K562 (cell line): ENCODE results near the gene ATP6V0E2. TPM values are rescaled to one million over a fixed set of nuclear protein-coding genes. Genes with fewer than 3 reads are reported as not detected.

Experiments
- ATAC-seq: fragments of 200-7000 bp; cut with Tn5 transposase; 3 replicates; pipeline ENCODE4 v1.9.1; 2020; ENCODE audit warnings: moderate library complexity
- BruUV-seq: library from RNA; stranded (reverse); fragments of 400-500 nt; replicated peaks from 2 replicates; lab custom pipeline; 2021; lab: Mats Ljungman, UMichigan
- CTCF ChIA-PET: fragments of 300-600 bp; formaldehyde crosslinking; extraction: SDS; loops from one replicate; lab custom pipeline; 2021; ENCODE audit warnings: low intra/inter-chr PET ratio; lab: Yijun Ruan, JAX
- POLR2A ChIA-PET: fragments of 300-600, 350-650 bp; sonication (Branson Sonifier 250); formaldehyde crosslinking; extraction: SDS; loops from one replicate; lab custom pipeline; 2021; ENCODE audit warnings: antibody characterized with exemption, inconsistent platforms; lab: Yijun Ruan, JAX
- DNase-seq, 4 experiments: peaks; one replicate each; pipeline versions ENCODE4 v3.0.0 to v3.0.0-alpha.2; 2011 to 2018; ENCODE audit warnings: low spot score in 3 of 4, mixed read lengths in 3 of 4; ENCODE audit errors: extremely low read depth in 1 of 4
- FAIRE-seq: peaks from 2 replicates; lab custom pipeline; 2011; peaks lifted over from hg19 to GRCh38; lab: Jason Lieb, UNC
- H2AFZ ChIP-seq: 2 replicates; pipeline ENCODE4 v1.6.0; 2011; ENCODE audit warnings: low read depth, low read length, control low read depth, inconsistent platforms
- H3K27ac ChIP-seq: fragments of 200-600 bp; 3 replicates; pipeline ENCODE4 v1.8.0; 2011; ENCODE audit warnings: low read depth, mild to moderate bottlenecking, control low read depth, inconsistent platforms, low read length, moderate library complexity, mixed read lengths; ENCODE audit errors: extremely low read depth
- H3K27me3 ChIP-seq, 2 experiments: fragments of 300-600 bp in 1 of 2; 2 replicates in 1 of 2; 3 replicates in 1 of 2; pipeline versions ENCODE4 v1.6.0 to v1.8.0; 2011; ENCODE audit warnings: inconsistent platforms in 2 of 2, low read length in 2 of 2, mild to moderate bottlenecking in 1 of 2, mixed read lengths in 1 of 2, moderate library complexity in 1 of 2; ENCODE audit not compliant: control insufficient read depth in 2 of 2, insufficient read depth in 2 of 2
- H3K36me3 ChIP-seq: fragments of 300-600 bp; 3 replicates; pipeline ENCODE4 v1.8.0; 2011; ENCODE audit warnings: mild to moderate bottlenecking, low read length, inconsistent platforms; ENCODE audit not compliant: control insufficient read depth, insufficient read depth
- H3K4me1 ChIP-seq, 2 experiments: fragments of 200-600 bp in 1 of 2; replicated peaks in 1 of 2; 2 replicates in 1 of 2; 3 replicates in 1 of 2; pipeline versions ENCODE4 v1.5.1 to v1.8.0; 2011; ENCODE audit warnings: inconsistent platforms in 2 of 2, low read length in 2 of 2, mild to moderate bottlenecking in 1 of 2, mixed read lengths in 1 of 2, moderate library complexity in 1 of 2; ENCODE audit not compliant: control insufficient read depth in 2 of 2, insufficient read depth in 2 of 2
- H3K4me2 ChIP-seq: 2 replicates; pipeline ENCODE4 v1.6.1; 2011; ENCODE audit warnings: low read length, control low read depth, inconsistent platforms, mixed read lengths; ENCODE audit not compliant: insufficient read depth
- H3K4me3 ChIP-seq: fragments of 200-600 bp; sonication (generic), shearing (Covaris generic); 2 replicates; pipeline ENCODE4 v1.5.1; 2016; ENCODE audit warnings: control low read depth, inconsistent platforms
- H3K79me2 ChIP-seq: fragments of 200-600 bp; 3 replicates; pipeline ENCODE4 v1.8.0; 2011; ENCODE audit warnings: low read length, inconsistent platforms; ENCODE audit not compliant: control insufficient read depth, insufficient read depth
- H3K9ac ChIP-seq, 2 experiments: 2 replicates each; pipeline versions ENCODE4 v1.6.0 to v1.6.1; 2011; ENCODE audit warnings: low read depth in 2 of 2, low read length in 2 of 2, control low read depth in 1 of 2, inconsistent platforms in 1 of 2, mild to moderate bottlenecking in 1 of 2, mixed read lengths in 1 of 2; ENCODE audit not compliant: insufficient read depth in 1 of 2
- H3K9me1 ChIP-seq: one replicate; pipeline ENCODE4 v1.6.0; 2011; ENCODE audit warnings: inconsistent platforms, mild to moderate bottlenecking, low read length, moderate library complexity; ENCODE audit not compliant: control insufficient read depth, insufficient read depth
- H3K9me3 ChIP-seq: replicated peaks from 2 replicates; pipeline ENCODE4 v1.5.1; 2011; ENCODE audit warnings: low read depth, low read length, inconsistent platforms; ENCODE audit not compliant: control insufficient read depth, insufficient read depth
- H4K20me1 ChIP-seq: replicated peaks from 2 replicates; pipeline ENCODE4 v1.6.1; 2011; ENCODE audit warnings: low read length, inconsistent platforms, mixed read lengths; ENCODE audit not compliant: control insufficient read depth, insufficient read depth
- CXXC5 ChIP-seq: fragments of 250-450 bp; sonication (Bioruptor Pico); IDR thresholded peaks from 2 replicates; pipeline ENCODE4 v1.8.0; 2022; ENCODE audit warnings: inconsistent platforms, mild to moderate bottlenecking, moderate library complexity
- DMBX1 ChIP-seq: fragments of 250-450 bp; sonication (Bioruptor Pico); IDR thresholded peaks from 2 replicates; pipeline ENCODE4 v1.8.0; 2022; ENCODE audit warnings: inconsistent platforms, mild to moderate bottlenecking, moderate library complexity, borderline replicate concordance
- ELF1 ChIP-seq: fragments of 200-800 bp; sonication (Bioruptor generic); IDR thresholded peaks from 2 replicates; pipeline ENCODE4 v1.6.1; 2016; ENCODE audit warnings: missing genetic modification characterization, missing compliant biosample characterization
- ZNF316 ChIP-seq: fragments of 450-650 bp; IDR thresholded peaks from 2 replicates; pipeline ENCODE4 v1.6.1; 2016
- WGBS: fragments of 100-300 bp; shearing (Covaris generic); methylation state at CpG from one replicate; pipeline ENCODE4 v1.1.6; 2016; ENCODE audit warnings: low coverage, mixed read lengths; ENCODE audit not compliant: insufficient coverage; ENCODE audit errors: missing lambda C conversion rate; 5-methylcytosine and 5-hydroxymethylcytosine counted together
- in situ Hi-C: fragments of 300-500 bp; cut with MboI; formaldehyde crosslinking; loops from 4 replicates; pipeline ENCODE4 v1.15.0; 2018; ENCODE audit warnings: inconsistent platforms, mixed read lengths
- intact Hi-C: fragments of 100-400 bp; cut with micrococcal nuclease; formaldehyde crosslinking; loops from 2 replicates; pipeline ENCODE4 v1.14.2; 2022
- polyA plus RNA-seq, 8 experiments: library from polyadenylated mRNA; depleted of rRNA in 4 of 8; stranded (reverse) in 5 of 8; unstranded in 3 of 8; fragments of >200 nt; fragmentation: Nextera tagmentation in 2 of 8; fragmentation: Illumina TruSeq in 1 of 8; extraction: Ambion mirVana in 2 of 8; extraction: Trizol in 1 of 8; gene quantifications; 2 replicates each; pipeline versions ENCODE4 v1.2.1 to v1.2.3, GENCODE V29; 2011 to 2014; ENCODE audit warnings: inconsistent platforms in 1 of 8, missing spikeins in 1 of 8
- total RNA-seq, 7 experiments: library from RNA; depleted of rRNA in 6 of 7; stranded (reverse); fragments of >200 nt in 6 of 7; fragmentation: Illumina TruSeq in 2 of 7; extraction: Trizol in 2 of 7; gene quantifications; 2 replicates each; pipeline versions ENCODE4 v1.2.1 to v1.2.3, GENCODE V29; 2011 to 2021; ENCODE audit warnings: low replicate concordance in 1 of 7

ATP6V0E2 gene
- total and polyA plus RNA-seq, 9 of the 15 experiments (the other 6 are each of a cell fraction or from before 2014, with no cell fraction given), result 0.55 to 18.5 (median 10.9) TPM

GRCh38 chr7:149884541-149884940 lies 10.8 kb downstream of the ATP6V0E2 start:
- Histone ChIP-seq H2AFZ (no peak overlapping the region), H3K4me1 (peaks cover 10 to 12% of the 10 kb centered on the region in 2 experiments), H3K79me2 (no peaks in the 10 kb centered on the region), H3K9ac (no peak overlapping the region), H3K9me3 (no peaks in the 10 kb centered on the region), H3K4me3 (no peak overlapping the region), H3K36me3 (no peaks in the 10 kb centered on the region), H3K9me1 (no peaks in the 10 kb centered on the region), H3K27me3 (peaks cover 23 to 44% of the 10 kb centered on the region in 2 experiments), H3K4me2 (no peak overlapping the region), H4K20me1 (peaks cover 11% of the 10 kb centered on the region; the same call in 1 of the 2 replicates), H3K27ac (no peak overlapping the region)
- ChIA-PET POLR2A (interaction anchor here (0.6 to 2.1 kb wide), 4 partner anchors 9 to 40 kb away, joined by 3 to 7 read pairs (median 5); no protein-coding TSS in a partner anchor), CTCF (interaction anchor here (0.9 kb wide), 1 partner anchor 160 kb away, joined by 3 read pairs; no protein-coding TSS in a partner anchor)
- intact Hi-C loops, result loop anchor here (5.0 kb wide), 2 partner anchors 163 to 393 kb away; no protein-coding TSS in a partner anchor
- DNase-seq (no peak), FAIRE-seq (no peak), ATAC-seq (no peak)
- WGBS, result 50% methylated on average over 2 of the region's 2 CpGs
- BruUV-seq, result no TSS peak
- in situ Hi-C loops, result no loop called here
- TF ChIP-seq ELF1 (tag) (0 out of 2 replicates have a peak, but pooled peaks have one; percentile 2), DMBX1 (CRISPR knock-in tag) (no peak)
- TF ChIP-seq, all 486 proteins: peak for 1

GRCh38 chr7:149885191-149886017 lies 11.6 kb downstream of the ATP6V0E2 start:
- CTCF ChIA-PET, result no interaction called here

More at GRCh38 chr7:149885191-149886017, 11.6 kb downstream of the ATP6V0E2 start:
- Histone ChIP-seq H4K20me1 (peaks cover 11% of the 10 kb centered on the region; the same call in 1 of the 2 replicates), H3K9ac (no peak overlapping the region), H3K4me2 (no peak overlapping the region), H3K9me3 (no peaks in the 10 kb centered on the region), H3K27me3 (peaks cover 24 to 39% of the 10 kb centered on the region in 2 experiments), H3K27ac (no peak overlapping the region), H3K36me3 (no peaks in the 10 kb centered on the region), H3K79me2 (no peaks in the 10 kb centered on the region), H3K9me1 (no peaks in the 10 kb centered on the region), H3K4me1 (peaks cover 8 to 10% of the 10 kb centered on the region in 2 experiments; a peak in 4 of 5 replicates), H3K4me3 (no peak overlapping the region), H2AFZ (no peak overlapping the region)
- BruUV-seq, result no TSS peak
- DNase-seq (peak in 1 of 4 experiments; percentile 1), FAIRE-seq (no peak), ATAC-seq (no peak)
- in situ Hi-C loops, result no loop called here
- POLR2A ChIA-PET, result interaction anchor here (0.6 to 0.7 kb wide), 3 partner anchors 11 to 868 kb away, joined by 3 to 4 read pairs (median 3); no protein-coding TSS in a partner anchor
- TF ChIP-seq CXXC5 (CRISPR knock-in tag), result no peak
- peak; percentile 14; the same call in 1 of the 2 replicates for TF ChIP-seq ZNF316
- 3% methylated on average over 13 of the region's 13 CpGs for WGBS
- intact Hi-C loops, result no loop called here
